ENCODE measurements around the gene MAN1C1. TPM values are rescaled to one million over a fixed set of nuclear protein-coding genes. Genes with fewer than 3 reads are reported as not detected.
A peak's percentile ranks its signal among the peaks of the same experiment; 100 is the strongest.
"Not testable (repeated sequence)": the region's sequence is repeated elsewhere in the genome, so short reads cannot be mapped to it uniquely, and the experiment has no call there.

Gene MAN1C1
- total RNA-seq, 2 donors from 2014 or later: 22.8 to 34.4 TPM

- intact Hi-C loops (cut with DNase I): no loop called here
- Histone ChIP-seq H3K4me3 (no peak overlapping the region), H3K9me3 (no peaks in the 10 kb centered on the region), H3K27me3 (replicated peaks; ENCODE audit: insufficient read depth) (no peaks in the 10 kb centered on the region), H3K36me3 (no peaks in the 10 kb centered on the region), H3K4me1 (replicated peaks) (no peaks in the 10 kb centered on the region), H3K27ac (no peak overlapping the region)
- 92% methylated on average over 2 of the region's 2 CpGs for WGBS
- DNase-seq (ENCODE audit: low spot score): no peak
- TF ChIP-seq CTCF (IDR thresholded peaks at IDR 0.05) (no peak), POLR2AphosphoS5 (IDR thresholded peaks at IDR 0.05) (no peak), POLR2A (IDR thresholded peaks at IDR 0.05) (no peak)
Observed at GRCh38 chr1:25634896-25635295, 18.3 kb downstream of the MAN1C1 start.

GRCh38 chr1:25636141-25636540 lies 19.6 kb downstream of the MAN1C1 start:
- 89% methylated on average over 7 of the region's 7 CpGs for WGBS
- intact Hi-C loops (cut with DNase I); H3K36me3 ChIP-seq: not testable (repeated sequence)

GRCh38 chr1:25640646-25641328 lies 24.2 kb downstream of the MAN1C1 start:
- no peaks in the 10 kb centered on the region for H3K9me3 ChIP-seq
- TF ChIP-seq CTCF (IDR thresholded peaks at IDR 0.05): no peak
- TF ChIP-seq POLR2AphosphoS5 (IDR thresholded peaks at IDR 0.05): no peak
- no peak for TF ChIP-seq POLR2A (IDR thresholded peaks at IDR 0.05)
- no peaks in the 10 kb centered on the region for H3K36me3 ChIP-seq
- H3K4me3 ChIP-seq: no peak overlapping the region
- peak overlapping the region in 1 of 2 donors; percentile 6 for H3K27ac ChIP-seq
- no peaks in the 10 kb centered on the region for H3K27me3 ChIP-seq (replicated peaks; ENCODE audit: insufficient read depth)
- H3K4me1 ChIP-seq (replicated peaks): peaks cover 8% of the 10 kb centered on the region
- DNase-seq (ENCODE audit: low spot score): no peak
- intact Hi-C loops (cut with DNase I): no loop called here
- WGBS: 64% methylated on average over 10 of the region's 10 CpGs

More at GRCh38 chr1:25636141-25636540, 19.6 kb downstream of the MAN1C1 start:
- H3K4me3 ChIP-seq; DNase-seq (ENCODE audit: low spot score); H3K27me3 ChIP-seq (replicated peaks; ENCODE audit: insufficient read depth); H3K9me3 ChIP-seq; H3K27ac ChIP-seq; H3K4me1 ChIP-seq (replicated peaks): not testable (repeated sequence)

GRCh38 chr1:25641329-25641725 lies 24.7 kb downstream of the MAN1C1 start:
- WGBS: 54% methylated on average over 4 of the region's 4 CpGs
- peaks cover 8% of the 10 kb centered on the region for H3K4me1 ChIP-seq (replicated peaks)
- intact Hi-C loops (cut with DNase I): no loop called here
- no peaks in the 10 kb centered on the region for H3K27me3 ChIP-seq (replicated peaks; ENCODE audit: insufficient read depth)
- H3K27ac ChIP-seq: peak overlapping the region in 1 of 2 donors; percentile 6
- TF ChIP-seq POLR2AphosphoS5 (IDR thresholded peaks at IDR 0.05) (no peak), CTCF (IDR thresholded peaks at IDR 0.05) (no peak)
- no peak overlapping the region for H3K4me3 ChIP-seq
- no peak for DNase-seq (ENCODE audit: low spot score)
- H3K36me3 ChIP-seq: no peaks in the 10 kb centered on the region
- H3K9me3 ChIP-seq: no peaks in the 10 kb centered on the region

GRCh38 chr1:25641931-25642573 lies 25.5 kb downstream of the MAN1C1 start:
- no peak for DNase-seq (ENCODE audit: low spot score)
- Histone ChIP-seq H3K27me3 (replicated peaks; ENCODE audit: insufficient read depth) (no peaks in the 10 kb centered on the region), H3K27ac (peak overlapping the region in 1 of 2 donors; percentile 9), H3K36me3 (no peaks in the 10 kb centered on the region), H3K9me3 (no peaks in the 10 kb centered on the region), H3K4me3 (no peak overlapping the region), H3K4me1 (replicated peaks) (peaks cover 8% of the 10 kb centered on the region)
- intact Hi-C loops (cut with DNase I): no loop called here
- WGBS: 47% methylated on average over 8 of the region's 8 CpGs
- TF ChIP-seq CTCF (IDR thresholded peaks at IDR 0.05) (no peak), POLR2AphosphoS5 (IDR thresholded peaks at IDR 0.05) (peak; percentile 36), POLR2A (IDR thresholded peaks at IDR 0.05) (no peak)
